Body of pancreas (tissue), 4 donors: ENCODE data around the gene GOT2. TPM values are rescaled to one million over a fixed set of nuclear protein-coding genes. Genes with fewer than 3 reads are reported as not detected.

ENCODE experiments used
- ATAC-seq: fragments of 150-250 bp; one replicate; pipeline ENCODE4 v1.9.1; 2016
- DNase-seq, 4 donors: peaks; one replicate each; pipeline ENCODE4 v3.0.0-alpha.2; 2019
- H3K27ac ChIP-seq, 4 donors: fragments of 200-600 bp; sonication (generic); 1 replicate in 3 of 4; 2 replicates in 1 of 4; pipeline versions ENCODE4 v1.5.1 to v1.6.1; 2016 to 2019; ENCODE audit warnings: mild to moderate bottlenecking in 1 of 4, mixed read lengths in 1 of 4, moderate library complexity in 1 of 4
- H3K27me3 ChIP-seq, 2 donors: fragments of 200-600 bp; sonication (generic); one replicate each; pipeline ENCODE4 v1.6.0; 2016; ENCODE audit warnings: mild to moderate bottlenecking in 1 of 2
- H3K36me3 ChIP-seq, 2 donors: fragments of 200-600 bp; sonication (generic); replicated peaks in 1 of 2; 2 replicates each; pipeline ENCODE4 v1.5.1; 2016; ENCODE audit warnings: low read depth in 2 of 2; ENCODE audit not compliant: insufficient read depth in 1 of 2
- H3K4me1 ChIP-seq: fragments of 200-600 bp; sonication (generic); one replicate; pipeline ENCODE4 v1.6.0; 2016
- H3K4me3 ChIP-seq, 2 donors: fragments of 200-600 bp; sonication (generic); 1 replicate in 1 of 2; 2 replicates in 1 of 2; pipeline ENCODE4 v1.5.1; 2016 to 2019
- H3K9me3 ChIP-seq, 3 donors: fragments of 200-600 bp; sonication (generic); 1 replicate in 2 of 3; 2 replicates in 1 of 3; pipeline ENCODE4 v1.5.1; 2016
- CTCF ChIP-seq, 7 experiments: fragments of 450-650 bp in 4 of 7; fragments of 200-600 bp in 3 of 7; sonication (generic) in 3 of 7; IDR thresholded peaks; one replicate each; pipeline ENCODE4 v1.5.1; 2016 to 2019; ENCODE audit warnings: antibody characterized with exemption in 7 of 7
- POLR2A ChIP-seq, 3 donors: fragments of 450-650 bp; IDR thresholded peaks; one replicate each; pipeline ENCODE4 v1.6.1; 2016; ENCODE audit warnings: antibody characterized with exemption in 3 of 3, mild to moderate bottlenecking in 2 of 3
- WGBS, 2 donors: methylation state at CpG; one replicate each; pipeline ENCODE4 v1.1.5; 2017; 5-methylcytosine and 5-hydroxymethylcytosine counted together
- intact Hi-C: fragments of 100-400 bp; cut with DNase I; formaldehyde crosslinking; loops from one replicate; pipeline ENCODE4 v1.15.1; 2023
- small RNA-seq: library from RNA; depleted of rRNA; stranded (forward); fragments of <200 nt; gene quantifications from one replicate; pipeline ENCODE3, GENCODE V24; 2016
- total RNA-seq, 2 donors: library from RNA; depleted of rRNA; stranded (reverse); fragments of >200 nt; gene quantifications; one replicate each; pipeline ENCODE4 v1.1.0, GENCODE V29; 2016

Gene GOT2
- total RNA-seq, 2 donors from 2014 or later = 26.2 to 44.8 TPM

GRCh38 chr16:58658796-58659211 lies 75.3 kb downstream of the GOT2 start:
- H3K27me3 ChIP-seq = no peaks in the 10 kb centered on the region
- 79 to 89% methylated on average over 3 of the region's 3 CpGs for WGBS, 2 donors

More at GRCh38 chr16:58658796-58659211, 75.3 kb downstream of the GOT2 start:
- intact Hi-C loops = loop anchor here (10.0 kb wide), 1 partner anchor 324 kb away; no protein-coding TSS in a partner anchor
- Histone ChIP-seq H3K9me3 (no peaks in the 10 kb centered on the region), H3K4me1 (peaks cover 10% of the 10 kb centered on the region), H3K4me3 (no peak overlapping the region), H3K27ac (no peak overlapping the region), H3K36me3 (no peaks in the 10 kb centered on the region)
- no peak for DNase-seq
- TF ChIP-seq CTCF (IDR thresholded peaks at IDR 0.05) (no peak), POLR2A (IDR thresholded peaks at IDR 0.05) (no peak)
- ATAC-seq = no peak

Small RNAs within 50 kb of the gene (small RNA-seq; reads per million reads assigned to genes)
- gene RN7SL143P (not detected), gene RNU6-1155P (not detected)

Other genes with a start within 250 kb of the GOT2 start
- 10 to 100 TPM in 1 of 2 donors, 1 to 10 TPM in 1; 6.0 to 33.9 TPM for gene NDRG4, start 234.2 kb downstream of the GOT2 start, total RNA-seq
- 10 to 100 TPM; 67.7 to 80.8 TPM for gene SETD6, start 218.8 kb downstream of the GOT2 start, total RNA-seq
- 10 to 100 TPM; 56.8 to 63.9 TPM for gene CNOT1, start 104.5 kb downstream of the GOT2 start, total RNA-seq
- gene SLC38A7, start 49.5 kb downstream of the GOT2 start, total RNA-seq = 1 to 10 TPM; 6.3 to 7.3 TPM